Measurements from ENCODE around the gene MYOD1. TPM values are rescaled to one million over a fixed set of nuclear protein-coding genes. Genes with fewer than 3 reads are reported as not detected.

Gene MYOD1
- total and polyA plus RNA-seq, 2 of the 13 experiments (the other 11 are each of a cell fraction or from before 2014, with no cell fraction given): not detected

DNA sequence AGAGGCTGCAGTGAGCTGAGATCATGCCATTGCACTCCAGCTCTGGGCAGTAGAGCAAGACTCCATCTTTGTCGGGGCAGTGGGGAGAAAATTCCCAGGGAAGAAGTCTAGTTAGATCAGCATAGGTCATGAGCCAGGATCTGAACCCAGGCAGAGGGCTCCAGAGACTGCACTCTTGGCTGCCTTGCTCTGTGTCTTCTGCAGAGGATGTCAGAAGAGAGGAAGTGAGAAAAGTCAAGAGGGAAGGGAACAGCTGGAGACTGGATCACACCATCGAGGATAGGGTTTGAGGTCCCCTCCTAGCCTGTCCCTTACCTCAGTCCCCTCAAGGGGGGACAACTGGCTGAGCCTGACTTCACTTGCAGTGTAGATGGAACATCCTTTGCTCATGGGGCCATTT lies 5.8 kb downstream of the MYOD1 start:
- Histone ChIP-seq H4K20me1 (ENCODE audit: insufficient read depth, low read length) (no peaks in the 10 kb centered on the region), H3K4me2 (ENCODE audit: low read depth, low read length) (no peak overlapping the region), H3K27me3 (ENCODE audit: control insufficient read depth in 1 of 2, insufficient read depth in 2 of 2, low read length in 2 of 2) (peaks cover 11 to 35% of the 10 kb centered on the region in 2 experiments; a peak in 4 of 5 replicates), H3K27ac (ENCODE audit: extremely low read length, insufficient read depth, low read length) (no peak overlapping the region), H3K9me3 (ENCODE audit: low read length) (no peaks in the 10 kb centered on the region; the same call in 1 of the 2 replicates), H3K79me2 (ENCODE audit: insufficient read depth, low read length) (no peaks in the 10 kb centered on the region), H3K36me3 (replicated peaks in 1 of 2; ENCODE audit: control insufficient read depth in 1 of 2, insufficient read depth in 2 of 2, low read length in 2 of 2) (no peaks in the 10 kb centered on the region), H3K9ac (ENCODE audit: insufficient read depth, low read depth, low read length) (no peak overlapping the region), H2AFZ (ENCODE audit: low read length) (no peak overlapping the region), H3K4me3 (replicated peaks in 1 of 3; ENCODE audit: insufficient read depth in 1 of 3, low read depth in 2 of 3, low read length in 3 of 3) (no peak overlapping the region), H3K4me1 (ENCODE audit: insufficient read depth, low read length) (no peaks in the 10 kb centered on the region; the same call in 1 of the 2 replicates)
- FAIRE-seq: no peak
- intact Hi-C loops (cut with micrococcal nuclease; ENCODE audit: unreplicated experiment) (no loop called here), in situ Hi-C loops (cut with HindIII; ENCODE audit: extremely low pct_ligation_motif_present, low pct_unique_long_range_greater_than_20kb) (no loop called here)
- no peak for DNase-seq (ENCODE audit: low spot score)
- ChIA-PET CTCF (ENCODE audit: low intra/inter-chr PET ratio, low total read pairs) (no interaction called here), POLR2A (no interaction called here)
- no peak for ATAC-seq
- WGBS (ENCODE audit: low lambda C conversion rate): 17% methylated on average over 2 of the region's 2 CpGs
- BruUV-seq (replicated peaks): no TSS peak
- TF ChIP-seq TBL1XR1 (IDR thresholded peaks at IDR 0.05; ENCODE audit: borderline replicate concordance, low read length, partially characterized antibody): no peak
- TF ChIP-seq, protein P1, sequence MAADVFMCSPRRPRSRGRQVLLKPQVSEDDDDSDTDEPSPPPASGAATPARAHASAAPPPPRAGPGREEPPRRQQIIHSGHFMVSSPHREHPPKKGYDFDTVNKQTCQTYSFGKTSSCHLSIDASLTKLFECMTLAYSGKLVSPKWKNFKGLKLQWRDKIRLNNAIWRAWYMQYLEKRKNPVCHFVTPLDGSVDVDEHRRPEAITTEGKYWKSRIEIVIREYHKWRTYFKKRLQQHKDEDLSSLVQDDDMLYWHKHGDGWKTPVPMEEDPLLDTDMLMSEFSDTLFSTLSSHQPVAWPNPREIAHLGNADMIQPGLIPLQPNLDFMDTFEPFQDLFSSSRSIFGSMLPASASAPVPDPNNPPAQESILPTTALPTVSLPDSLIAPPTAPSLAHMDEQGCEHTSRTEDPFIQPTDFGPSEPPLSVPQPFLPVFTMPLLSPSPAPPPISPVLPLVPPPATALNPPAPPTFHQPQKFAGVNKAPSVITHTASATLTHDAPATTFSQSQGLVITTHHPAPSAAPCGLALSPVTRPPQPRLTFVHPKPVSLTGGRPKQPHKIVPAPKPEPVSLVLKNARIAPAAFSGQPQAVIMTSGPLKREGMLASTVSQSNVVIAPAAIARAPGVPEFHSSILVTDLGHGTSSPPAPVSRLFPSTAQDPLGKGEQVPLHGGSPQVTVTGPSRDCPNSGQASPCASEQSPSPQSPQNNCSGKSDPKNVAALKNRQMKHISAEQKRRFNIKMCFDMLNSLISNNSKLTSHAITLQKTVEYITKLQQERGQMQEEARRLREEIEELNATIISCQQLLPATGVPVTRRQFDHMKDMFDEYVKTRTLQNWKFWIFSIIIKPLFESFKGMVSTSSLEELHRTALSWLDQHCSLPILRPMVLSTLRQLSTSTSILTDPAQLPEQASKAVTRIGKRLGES (CRISPR knock-in tag; IDR thresholded peaks at IDR 0.05; ENCODE audit: borderline replicate concordance): no peak
- no peak for TF ChIP-seq RFXANK (CRISPR knock-in tag; IDR thresholded peaks at IDR 0.05)
- TF ChIP-seq ZNF530 (CRISPR knock-in tag; IDR thresholded peaks at IDR 0.05; ENCODE audit: low read depth): no peak
- TF ChIP-seq, protein P2, sequence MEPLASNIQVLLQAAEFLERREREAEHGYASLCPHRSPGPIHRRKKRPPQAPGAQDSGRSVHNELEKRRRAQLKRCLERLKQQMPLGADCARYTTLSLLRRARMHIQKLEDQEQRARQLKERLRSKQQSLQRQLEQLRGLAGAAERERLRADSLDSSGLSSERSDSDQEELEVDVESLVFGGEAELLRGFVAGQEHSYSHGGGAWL (CRISPR knock-in tag; IDR thresholded peaks at IDR 0.05): no peak
- TF ChIP-seq, protein P3, sequence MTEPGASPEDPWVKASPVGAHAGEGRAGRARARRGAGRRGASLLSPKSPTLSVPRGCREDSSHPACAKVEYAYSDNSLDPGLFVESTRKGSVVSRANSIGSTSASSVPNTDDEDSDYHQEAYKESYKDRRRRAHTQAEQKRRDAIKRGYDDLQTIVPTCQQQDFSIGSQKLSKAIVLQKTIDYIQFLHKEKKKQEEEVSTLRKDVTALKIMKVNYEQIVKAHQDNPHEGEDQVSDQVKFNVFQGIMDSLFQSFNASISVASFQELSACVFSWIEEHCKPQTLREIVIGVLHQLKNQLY (CRISPR knock-in tag; IDR thresholded peaks at IDR 0.05): no peak
- TF ChIP-seq ARHGAP35 (CRISPR knock-in tag; IDR thresholded peaks at IDR 0.05; ENCODE audit: borderline replicate concordance): no peak
- TF ChIP-seq ZBTB38 (CRISPR knock-in tag; IDR thresholded peaks at IDR 0.05): no peak
- TF ChIP-seq, protein P4, sequence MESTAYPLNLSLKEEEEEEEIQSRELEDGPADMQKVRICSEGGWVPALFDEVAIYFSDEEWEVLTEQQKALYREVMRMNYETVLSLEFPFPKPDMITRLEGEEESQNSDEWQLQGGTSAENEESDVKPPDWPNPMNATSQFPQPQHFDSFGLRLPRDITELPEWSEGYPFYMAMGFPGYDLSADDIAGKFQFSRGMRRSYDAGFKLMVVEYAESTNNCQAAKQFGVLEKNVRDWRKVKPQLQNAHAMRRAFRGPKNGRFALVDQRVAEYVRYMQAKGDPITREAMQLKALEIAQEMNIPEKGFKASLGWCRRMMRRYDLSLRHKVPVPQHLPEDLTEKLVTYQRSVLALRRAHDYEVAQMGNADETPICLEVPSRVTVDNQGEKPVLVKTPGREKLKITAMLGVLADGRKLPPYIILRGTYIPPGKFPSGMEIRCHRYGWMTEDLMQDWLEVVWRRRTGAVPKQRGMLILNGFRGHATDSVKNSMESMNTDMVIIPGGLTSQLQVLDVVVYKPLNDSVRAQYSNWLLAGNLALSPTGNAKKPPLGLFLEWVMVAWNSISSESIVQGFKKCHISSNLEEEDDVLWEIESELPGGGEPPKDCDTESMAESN (CRISPR knock-in tag; conservative IDR thresholded peaks at IDR 0.05): no peak
- TF ChIP-seq ZNF556 (CRISPR knock-in tag; IDR thresholded peaks at IDR 0.05; ENCODE audit: borderline replicate concordance): no peak
